Immature natural killer cell (primary cell): ENCODE measurements around the gene NRP2. TPM values are rescaled to one million over a fixed set of nuclear protein-coding genes. Genes with fewer than 3 reads are reported as not detected.
A peak's percentile ranks its signal among the peaks of the same experiment; 100 is the strongest.

Source experiments
- DNase-seq, 3 donors: peaks; one replicate each; pipeline ENCODE4 v3.0.0; 2022; ENCODE audit warnings: mixed read lengths in 1 of 3
- H3K27ac Mint-ChIP-seq, 6 donors: one replicate each; pipeline ENCODE4 v1.8.0; 2020; ENCODE audit warnings: mixed read lengths in 6 of 6, mild to moderate bottlenecking in 5 of 6, inconsistent platforms in 4 of 6, moderate library complexity in 3 of 6
- H3K27me3 Mint-ChIP-seq, 3 donors: one replicate each; pipeline ENCODE4 v1.8.0; 2020 to 2021; ENCODE audit warnings: low read depth in 3 of 3, mild to moderate bottlenecking in 3 of 3, mixed read lengths in 3 of 3, moderate library complexity in 3 of 3, inconsistent platforms in 1 of 3
- H3K36me3 Mint-ChIP-seq, 3 donors: one replicate each; pipeline ENCODE4 v1.8.0; 2020; ENCODE audit warnings: mixed read lengths in 3 of 3, inconsistent platforms in 2 of 3, mild to moderate bottlenecking in 2 of 3
- H3K4me1 Mint-ChIP-seq, 2 donors: one replicate each; pipeline ENCODE4 v1.8.0; 2020; ENCODE audit warnings: inconsistent platforms in 2 of 2, mild to moderate bottlenecking in 2 of 2, mixed read lengths in 2 of 2, moderate library complexity in 1 of 2
- H3K4me3 Mint-ChIP-seq, 5 donors: one replicate each; pipeline ENCODE4 v1.8.0; 2020; ENCODE audit warnings: mild to moderate bottlenecking in 5 of 5, mixed read lengths in 5 of 5, inconsistent platforms in 3 of 5, moderate library complexity in 3 of 5
- H3K9me3 Mint-ChIP-seq, 6 donors: one replicate each; pipeline ENCODE4 v1.8.0; 2020; ENCODE audit warnings: mild to moderate bottlenecking in 6 of 6, mixed read lengths in 6 of 6, inconsistent platforms in 4 of 6, moderate library complexity in 3 of 6
- polyA plus RNA-seq, 3 donors: library from polyadenylated mRNA; unstranded; fragments of 300-500 nt; fragmentation: Illumina TruSeq; gene quantifications; one replicate each; pipeline ENCODE4 v1.2.3, GENCODE V29; 2021

The NRP2 gene
- polyA plus RNA-seq, 3 donors from 2014 or later = not detected

DNA sequence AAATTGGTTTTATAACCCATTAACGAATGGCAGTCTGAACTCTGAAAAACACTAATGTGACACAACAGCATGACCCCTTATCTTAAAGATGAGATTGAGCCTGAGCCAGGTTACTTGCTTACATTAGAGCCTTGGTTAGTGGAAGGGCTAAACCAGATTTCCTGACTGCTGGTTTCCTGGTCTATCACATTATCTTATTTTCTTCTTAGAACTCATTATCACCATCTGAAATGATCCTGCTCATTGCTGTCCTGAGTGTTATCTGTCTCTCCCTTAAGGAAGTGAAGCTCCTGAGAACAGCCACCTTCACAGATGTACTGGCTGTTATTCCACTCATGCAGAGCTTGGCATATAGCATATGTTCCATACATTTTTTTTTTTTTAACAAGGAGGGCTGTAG, 9.0 kb upstream of the NRP2 start:
- Mint-ChIP-seq H3K4me1 (no peaks in the 10 kb centered on the region), H3K4me3 (no peak overlapping the region), H3K27me3 (peaks cover 9 to 12% (median 11%) of the 10 kb centered on the region in 3 donors), H3K9me3 (peaks cover 0 to 3% (median 0%) of the 10 kb centered on the region in 6 donors), H3K27ac (no peak overlapping the region), H3K36me3 (no peaks in the 10 kb centered on the region)
- no peak for DNase-seq

DNA sequence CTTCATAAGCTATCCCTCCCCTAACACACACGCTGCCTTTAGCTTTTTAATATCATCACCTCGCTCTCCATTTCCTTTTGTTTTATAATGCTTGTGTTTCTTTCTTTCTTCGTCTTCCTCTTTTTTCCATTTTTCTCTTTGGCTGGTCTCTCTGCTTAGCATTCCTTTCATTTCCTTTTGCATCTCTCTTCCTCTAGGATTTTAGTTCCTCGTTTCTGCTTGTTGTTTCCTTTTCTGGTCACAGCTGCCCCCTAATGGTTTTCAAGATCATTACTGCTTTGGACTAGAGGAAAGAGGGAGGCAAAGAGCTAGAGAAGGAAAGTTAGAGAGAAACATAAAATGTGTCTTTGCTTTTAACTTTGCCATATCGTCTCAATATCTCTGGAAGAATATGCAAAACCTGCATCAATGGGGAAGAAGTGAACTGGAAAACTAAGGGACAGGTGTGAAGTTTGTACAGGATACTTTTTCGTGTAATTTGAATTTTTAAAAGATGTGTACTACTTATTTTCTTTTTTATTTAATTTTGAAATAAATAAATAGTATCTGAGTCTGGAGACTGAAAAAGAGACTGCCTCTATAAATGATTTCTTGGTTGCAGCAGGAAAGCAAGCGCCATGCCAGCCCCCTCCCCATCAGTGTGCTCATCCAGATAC, 6.3 kb upstream of the NRP2 start:
- Mint-ChIP-seq H3K4me3 (no peak overlapping the region), H3K36me3 (no peaks in the 10 kb centered on the region), H3K27me3 (peaks cover 6 to 9% (median 7%) of the 10 kb centered on the region in 3 donors), H3K27ac (no peak overlapping the region), H3K4me1 (no peaks in the 10 kb centered on the region), H3K9me3 (no peaks in the 10 kb centered on the region)
- DNase-seq = peak in 1 of 3 donors; percentile 1

DNA sequence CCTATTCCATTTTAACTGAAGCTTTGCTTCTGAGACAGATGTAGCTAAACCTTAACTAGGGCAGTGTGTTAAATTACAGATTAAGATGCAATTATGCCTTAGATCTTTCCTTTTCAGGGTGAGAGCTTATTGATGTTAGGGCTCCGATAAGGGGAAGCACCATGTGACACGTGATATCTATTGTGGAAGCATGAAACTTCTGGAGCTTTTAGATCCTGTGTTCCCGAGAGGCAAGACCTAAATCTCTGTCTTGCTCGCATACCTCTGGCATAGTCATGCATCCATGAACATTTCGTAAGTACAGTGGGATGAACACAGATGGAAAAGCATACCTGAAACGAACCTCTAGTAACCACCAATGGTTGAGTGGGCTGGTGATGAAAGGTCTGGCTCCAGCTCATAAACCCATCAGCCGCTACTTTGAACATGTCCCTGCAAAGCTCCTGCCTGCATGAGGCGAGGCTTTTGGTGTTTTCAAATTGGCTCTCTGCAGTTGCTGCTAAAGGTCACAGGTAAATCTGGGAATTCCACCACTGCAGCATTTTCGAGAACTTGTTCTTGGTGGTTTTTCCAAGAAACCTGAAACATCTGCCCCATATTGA, 3.7 kb upstream of the NRP2 start:
- peaks cover 17 to 20% (median 18%) of the 10 kb centered on the region in 3 donors for H3K27me3 Mint-ChIP-seq

DNA sequence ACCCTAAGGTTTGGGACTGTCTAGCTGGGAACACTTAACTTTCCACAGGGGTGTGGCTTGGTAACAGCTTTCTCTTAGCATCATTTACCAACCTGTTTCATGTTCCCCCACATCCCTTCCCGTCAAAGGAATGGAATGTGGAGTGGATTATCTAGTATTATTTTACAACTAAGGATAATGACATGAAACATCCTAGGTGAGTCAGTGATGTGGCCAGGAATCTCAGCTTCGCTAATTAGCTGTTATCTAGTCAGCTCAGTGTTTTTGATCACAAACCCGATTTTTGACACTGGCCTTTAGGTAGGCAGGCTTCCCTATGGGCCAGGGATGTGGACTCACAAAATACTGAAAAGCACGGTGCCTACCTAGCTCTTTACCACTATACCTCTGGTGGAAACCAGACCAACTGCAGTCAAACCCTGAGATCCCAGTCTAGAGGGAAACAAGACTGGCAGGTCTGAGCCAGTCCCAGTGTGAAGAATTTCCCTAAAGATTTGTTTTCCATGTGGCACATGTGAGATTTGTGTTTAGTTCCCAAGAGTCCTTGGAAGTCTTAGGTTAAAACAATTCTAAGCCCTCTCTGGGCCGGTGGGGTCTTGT, 2.8 kb upstream of the NRP2 start:
- no peaks in the 10 kb centered on the region for H3K36me3 Mint-ChIP-seq
- peaks cover 22 to 26% (median 23%) of the 10 kb centered on the region in 3 donors for H3K27me3 Mint-ChIP-seq
- no peak for DNase-seq
- peaks cover 0 to 4% (median 0%) of the 10 kb centered on the region in 6 donors for H3K9me3 Mint-ChIP-seq
- no peak overlapping the region for H3K4me3 Mint-ChIP-seq
- H3K27ac Mint-ChIP-seq = no peak overlapping the region
- H3K4me1 Mint-ChIP-seq = peaks cover 0 to 4% of the 10 kb centered on the region in 2 donors

More for the DNA sequence above, 3.7 kb upstream of the NRP2 start:
- DNase-seq = no peak
- Mint-ChIP-seq H3K9me3 (no peaks in the 10 kb centered on the region), H3K36me3 (no peaks in the 10 kb centered on the region), H3K27ac (no peak overlapping the region), H3K4me1 (peaks cover 0 to 4% of the 10 kb centered on the region in 2 donors), H3K4me3 (no peak overlapping the region)

DNA sequence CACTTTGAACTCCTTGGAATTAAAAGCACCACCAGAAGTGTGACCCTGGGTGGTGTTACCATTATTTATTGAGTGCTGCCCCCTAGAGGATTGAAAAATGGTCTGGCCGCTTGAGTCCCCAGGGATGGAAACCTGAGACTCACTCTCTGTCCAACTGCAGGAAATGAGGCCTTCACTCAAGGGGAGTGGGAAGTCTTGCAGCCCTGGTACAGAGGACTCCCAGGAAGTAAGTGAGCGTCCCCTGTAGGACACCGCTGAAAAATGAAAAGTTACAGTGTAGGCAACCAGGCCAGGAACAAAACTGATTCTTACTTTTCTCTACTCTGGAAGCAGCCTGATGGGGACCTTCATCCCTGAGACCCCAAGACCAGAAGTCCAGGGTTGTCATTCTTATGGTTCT, 2.2 kb upstream of the NRP2 start:
- peaks cover 0 to 4% (median 0%) of the 10 kb centered on the region in 6 donors for H3K9me3 Mint-ChIP-seq
- no peak overlapping the region for H3K27ac Mint-ChIP-seq
- no peak overlapping the region for H3K4me3 Mint-ChIP-seq
- DNase-seq = peak in 1 of 3 donors; percentile 1
- peaks cover 22 to 29% (median 24%) of the 10 kb centered on the region in 3 donors for H3K27me3 Mint-ChIP-seq
- H3K4me1 Mint-ChIP-seq = peaks cover 0 to 4% of the 10 kb centered on the region in 2 donors
- no peaks in the 10 kb centered on the region for H3K36me3 Mint-ChIP-seq

DNA sequence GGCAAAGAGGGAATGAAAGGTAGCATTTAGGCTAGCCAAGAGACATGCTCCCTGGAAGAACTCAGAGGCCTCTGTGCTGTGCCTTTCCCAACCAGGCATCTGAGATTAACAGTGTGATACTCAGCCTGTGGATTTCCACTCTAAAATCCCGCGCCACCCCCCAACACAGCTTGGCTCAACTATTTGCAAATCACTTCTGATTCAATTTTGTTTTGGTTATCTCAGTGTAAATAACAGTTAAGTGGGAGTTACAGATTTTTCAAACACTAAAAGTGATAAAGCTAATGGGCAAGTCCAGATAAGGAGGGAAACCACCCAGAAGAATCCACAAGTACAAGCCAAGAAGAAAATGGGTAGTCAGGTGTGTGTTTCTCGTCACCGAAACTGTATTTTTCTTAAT, 1.4 kb upstream of the NRP2 start:
- Mint-ChIP-seq H3K27ac (no peak overlapping the region), H3K4me3 (no peak overlapping the region), H3K36me3 (no peaks in the 10 kb centered on the region), H3K27me3 (peaks cover 24 to 31% (median 24%) of the 10 kb centered on the region in 3 donors), H3K4me1 (peaks cover 0 to 4% of the 10 kb centered on the region in 2 donors), H3K9me3 (peaks cover 0 to 4% (median 0%) of the 10 kb centered on the region in 6 donors)
- DNase-seq = no peak

DNA sequence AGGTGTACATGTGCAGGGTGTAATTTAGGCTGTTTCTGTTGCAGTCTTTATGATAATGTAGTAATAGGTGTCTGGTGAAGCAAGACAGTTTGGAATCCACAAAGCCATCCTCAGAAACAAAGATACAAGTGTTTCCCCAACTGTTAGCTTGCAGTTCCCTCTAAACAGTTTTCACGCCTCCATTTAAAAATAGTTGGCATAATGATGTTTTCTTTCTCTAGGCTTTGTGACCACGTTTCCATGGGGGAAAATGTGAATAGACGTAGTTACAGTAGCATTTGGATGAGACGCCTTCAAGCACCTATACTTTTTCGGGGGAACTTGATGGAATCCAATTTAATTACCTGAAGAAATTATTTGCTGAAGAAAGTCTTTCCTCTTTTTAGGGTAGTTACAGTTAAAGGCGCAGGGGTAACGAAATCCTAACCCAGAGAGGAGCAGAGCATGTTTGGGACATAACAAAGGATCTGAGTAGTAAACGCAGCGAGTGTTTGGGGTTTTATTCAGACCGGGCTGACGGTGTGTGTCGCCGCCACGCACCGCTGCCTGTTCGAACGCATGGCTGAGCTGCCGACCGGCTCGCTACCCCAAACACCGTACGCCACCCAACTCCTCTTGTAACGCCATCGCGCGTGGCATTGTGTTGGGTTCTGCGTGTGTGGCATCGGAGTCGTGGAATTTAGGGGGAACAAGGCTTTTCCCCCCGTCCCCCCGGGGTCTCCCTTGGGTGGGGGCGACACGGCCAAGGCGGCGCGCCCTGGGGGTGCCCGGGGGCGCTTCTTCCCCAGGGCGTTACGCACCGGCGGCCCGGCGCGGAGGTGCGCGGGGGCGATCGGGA, 681 bp upstream of the NRP2 start:
- no peaks in the 10 kb centered on the region for H3K36me3 Mint-ChIP-seq
- peaks cover 0 to 4% (median 0%) of the 10 kb centered on the region in 6 donors for H3K9me3 Mint-ChIP-seq
- H3K4me1 Mint-ChIP-seq = peaks cover 0 to 4% of the 10 kb centered on the region in 2 donors
- H3K27me3 Mint-ChIP-seq = peaks cover 24 to 31% (median 25%) of the 10 kb centered on the region in 3 donors
- no peak overlapping the region for H3K27ac Mint-ChIP-seq
- peak overlapping the region in 1 of 5 donors; percentile 34 for H3K4me3 Mint-ChIP-seq
- DNase-seq = no peak

DNA sequence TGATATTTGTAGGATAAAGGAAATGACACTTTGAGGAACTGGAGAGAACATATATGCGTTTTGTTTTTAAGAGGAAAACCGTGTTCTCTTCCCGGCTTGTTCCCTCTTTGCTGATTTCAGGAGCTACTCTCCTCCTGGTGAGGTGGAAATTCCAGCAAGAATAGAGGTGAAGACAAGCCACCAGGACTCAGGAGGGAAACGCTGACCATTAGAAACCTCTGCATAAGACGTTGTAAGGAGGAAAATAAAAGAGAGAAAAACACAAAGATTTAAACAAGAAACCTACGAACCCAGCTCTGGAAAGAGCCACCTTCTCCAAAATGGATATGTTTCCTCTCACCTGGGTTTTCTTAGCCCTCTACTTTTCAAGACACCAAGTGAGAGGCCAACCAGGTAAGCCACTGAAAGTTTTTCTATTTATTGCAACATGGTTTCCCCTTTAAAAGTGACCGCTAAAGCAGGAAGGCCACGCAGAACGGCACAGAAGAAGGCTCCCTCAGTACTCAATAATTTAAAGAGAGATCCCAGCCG, 735 bp downstream of the NRP2 start:
- no peak for DNase-seq
- Mint-ChIP-seq H3K27ac (no peak overlapping the region), H3K4me3 (peak overlapping the region in 1 of 5 donors; percentile 27), H3K27me3 (peaks cover 22 to 32% (median 26%) of the 10 kb centered on the region in 3 donors), H3K9me3 (peaks cover 0 to 4% (median 0%) of the 10 kb centered on the region in 6 donors), H3K4me1 (peaks cover 0 to 4% of the 10 kb centered on the region in 2 donors), H3K36me3 (no peaks in the 10 kb centered on the region)

DNA sequence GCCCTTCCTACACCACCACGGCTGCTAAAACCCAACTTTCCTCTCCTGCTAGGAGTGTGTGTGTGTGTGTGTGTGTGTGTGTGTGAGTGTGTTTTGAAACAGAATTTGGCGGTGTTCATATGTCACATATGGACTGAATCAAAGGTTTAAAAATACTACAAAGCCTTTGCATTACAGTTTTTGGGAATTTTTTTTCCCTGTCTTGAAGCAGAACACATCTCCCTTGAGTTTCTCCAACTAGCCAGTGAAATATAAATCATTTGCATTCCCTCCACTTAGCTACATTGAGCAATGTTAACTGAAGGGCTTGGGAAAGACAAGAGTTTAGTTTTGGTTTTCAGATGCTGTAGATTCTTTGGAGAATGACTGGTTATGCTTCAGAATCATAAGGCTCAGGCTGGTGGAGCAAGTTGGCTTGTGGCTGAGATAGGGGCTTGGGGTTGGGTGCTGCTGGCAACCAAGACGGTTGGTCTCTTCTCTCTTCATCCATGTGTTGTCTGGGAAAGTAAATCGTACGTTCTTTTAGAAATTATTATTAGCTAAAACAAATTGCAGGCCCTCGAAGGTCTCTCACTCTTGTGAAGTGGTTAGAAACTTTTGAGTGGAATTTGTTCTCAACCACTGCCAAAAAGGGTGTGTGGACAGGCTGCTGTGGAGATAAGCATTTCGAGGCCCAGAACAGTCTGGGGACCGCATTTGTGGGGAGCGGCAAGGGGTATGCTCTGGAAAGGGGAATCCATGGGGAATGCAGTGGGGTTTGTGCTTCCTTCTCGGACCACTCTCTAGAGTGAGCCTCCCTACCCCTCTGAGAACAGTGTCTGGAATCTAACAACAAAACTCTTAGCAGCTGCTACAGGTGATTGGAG, 1.4 kb downstream of the NRP2 start:
- Mint-ChIP-seq H3K27ac (no peak overlapping the region), H3K4me1 (peaks cover 0 to 4% of the 10 kb centered on the region in 2 donors), H3K27me3 (peaks cover 20 to 37% (median 24%) of the 10 kb centered on the region in 3 donors)

DNA sequence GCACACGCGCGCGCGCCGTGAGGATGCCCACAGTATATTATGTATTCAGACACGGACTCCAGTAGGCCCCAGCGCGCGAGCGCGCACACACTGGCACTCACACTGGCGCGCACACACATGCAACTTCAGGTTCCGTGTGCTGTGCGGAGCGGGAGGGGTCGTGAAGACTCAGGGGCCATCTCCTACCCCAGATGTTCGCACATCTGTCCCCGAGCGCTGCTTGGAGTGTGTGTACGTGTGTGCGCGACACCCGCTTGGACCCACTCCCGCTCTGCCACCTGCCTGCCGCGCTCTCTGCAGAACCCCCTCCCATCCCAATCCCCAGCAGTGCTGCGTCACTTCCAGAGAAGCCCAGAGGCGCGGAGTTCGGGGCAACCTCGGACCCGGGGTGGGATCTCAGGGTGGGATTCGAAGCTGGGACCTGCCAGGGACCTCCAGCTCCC, 2.6 kb downstream of the NRP2 start:
- Mint-ChIP-seq H3K36me3 (no peaks in the 10 kb centered on the region), H3K4me1 (peaks cover 0 to 4% of the 10 kb centered on the region in 2 donors), H3K27me3 (peaks cover 20 to 37% (median 28%) of the 10 kb centered on the region in 3 donors), H3K27ac (no peak overlapping the region), H3K4me3 (no peak overlapping the region), H3K9me3 (peaks cover 0 to 4% (median 0%) of the 10 kb centered on the region in 6 donors)
- DNase-seq = no peak

More for the DNA sequence above, 1.4 kb downstream of the NRP2 start:
- DNase-seq = no peak
- no peaks in the 10 kb centered on the region for H3K36me3 Mint-ChIP-seq
- H3K9me3 Mint-ChIP-seq = peaks cover 0 to 4% (median 0%) of the 10 kb centered on the region in 6 donors
- no peak overlapping the region for H3K4me3 Mint-ChIP-seq

DNA sequence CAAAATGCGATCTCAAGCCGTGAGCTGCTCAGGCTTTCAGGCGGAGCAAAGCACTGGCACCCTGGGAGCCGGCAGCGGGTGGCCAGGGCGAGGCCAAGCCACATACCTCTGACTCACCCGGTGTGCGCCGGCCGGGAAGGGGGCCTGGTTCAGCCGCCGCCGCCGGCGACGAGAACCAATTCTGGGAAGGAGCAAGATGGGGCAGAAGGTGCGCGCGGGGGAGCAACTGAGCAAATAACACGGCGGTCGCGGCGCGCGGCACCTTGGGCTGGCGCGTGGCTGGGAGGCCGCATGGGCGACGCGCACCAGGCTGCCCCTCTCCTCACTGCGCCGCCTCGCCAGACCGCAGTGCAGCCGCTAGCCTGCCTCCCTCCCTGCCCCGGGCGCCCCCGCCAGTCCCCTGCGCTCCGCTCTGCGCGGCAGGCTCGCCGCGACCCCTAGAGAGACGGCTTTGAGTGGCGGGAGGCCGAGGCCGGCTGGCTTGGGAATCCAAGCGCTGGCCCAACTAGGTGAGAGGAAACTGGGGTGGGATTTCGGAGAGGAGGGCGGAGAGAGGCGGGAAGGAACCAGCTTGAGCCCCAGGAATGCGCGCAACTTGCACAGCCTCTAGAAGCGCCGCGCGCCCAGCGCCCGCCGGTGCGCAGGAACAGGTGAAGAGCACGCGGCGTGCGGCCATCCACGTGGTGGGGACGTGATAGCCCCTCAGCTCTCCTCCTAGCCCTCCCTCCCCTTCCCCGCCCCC, 3.2 kb downstream of the NRP2 start:
- Mint-ChIP-seq H3K27me3 (peaks cover 20 to 37% (median 25%) of the 10 kb centered on the region in 3 donors), H3K36me3 (no peaks in the 10 kb centered on the region), H3K4me3 (no peak overlapping the region), H3K27ac (no peak overlapping the region), H3K9me3 (peaks cover 0 to 4% (median 0%) of the 10 kb centered on the region in 6 donors), H3K4me1 (peaks cover 0 to 4% of the 10 kb centered on the region in 2 donors)
- no peak for DNase-seq
